CD4-positive, alpha-beta T cell treated with Interleukin-12 subunit alpha and Interleukin-12 subunit beta, for 1 hour (primary cell): ENCODE data around the gene MROH2A.
"Not testable (repeated sequence)": the region's sequence is repeated elsewhere in the genome, so short reads cannot be mapped to it uniquely, and the experiment has no call there.

ENCODE experiments used
- DNase-seq: peaks from one replicate; pipeline ENCODE4 v3.0.0-alpha.2; 2020

The MROH2A gene, protein sequence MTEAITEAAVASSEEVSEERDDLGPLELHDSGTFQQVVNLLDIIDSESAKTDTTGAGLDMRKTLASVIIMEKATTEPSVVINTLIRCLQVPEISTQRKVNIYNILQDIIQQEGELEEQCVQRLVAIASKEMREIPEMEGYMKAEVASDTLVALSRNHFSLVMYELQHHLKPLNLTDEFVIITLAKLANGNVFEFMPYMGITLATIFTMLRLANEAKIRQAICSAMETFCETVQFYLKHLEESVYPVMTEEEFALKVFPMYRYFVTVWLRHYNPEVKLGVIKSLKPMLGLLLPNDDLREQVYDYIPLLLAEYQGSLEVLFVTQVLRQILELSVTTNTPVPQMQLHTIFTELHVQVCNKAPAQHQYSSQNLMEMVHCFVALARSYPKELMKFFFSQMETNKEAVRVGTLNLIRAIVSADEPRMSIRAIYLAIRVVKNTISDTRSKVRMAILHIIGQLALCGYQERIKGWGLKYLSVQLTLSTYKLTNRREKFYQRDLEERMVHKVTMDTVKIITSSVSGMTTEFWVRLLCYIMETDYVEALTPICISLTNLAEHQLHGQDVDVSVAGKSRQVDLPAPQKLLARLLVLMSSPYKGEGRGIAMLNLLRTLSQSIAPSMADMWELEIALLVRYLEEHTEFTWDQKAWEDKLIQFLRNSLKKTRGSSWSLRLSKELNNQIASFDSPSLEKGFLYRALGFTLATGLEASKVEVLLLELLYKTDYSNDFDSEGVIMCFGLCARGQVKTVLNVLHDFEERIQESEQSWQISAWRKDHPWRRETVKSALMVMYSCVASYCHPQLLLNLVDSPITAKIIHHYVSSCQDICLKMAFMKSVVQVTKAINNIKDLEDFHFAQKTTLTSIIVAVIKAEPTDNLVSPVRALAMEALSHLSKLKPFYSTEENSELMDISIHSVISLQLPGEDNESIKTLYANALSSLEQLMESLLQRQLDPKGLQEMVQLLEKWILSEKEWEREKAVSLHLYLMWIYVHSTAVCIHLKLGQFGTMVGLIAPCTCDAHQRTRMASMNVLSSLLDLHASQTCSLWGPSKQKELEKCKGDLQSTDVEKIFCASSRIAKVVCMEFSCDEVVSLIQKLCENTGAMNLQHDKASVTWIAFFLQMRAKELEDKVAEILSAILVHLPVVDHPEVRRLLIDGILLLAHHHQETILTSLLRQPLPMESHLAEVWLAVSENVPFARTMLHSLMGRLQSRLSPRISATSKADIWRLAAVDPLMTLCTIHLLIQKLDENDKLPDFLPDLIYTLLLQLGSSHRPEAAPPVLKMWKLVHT (N-terminal part only)

DNA sequence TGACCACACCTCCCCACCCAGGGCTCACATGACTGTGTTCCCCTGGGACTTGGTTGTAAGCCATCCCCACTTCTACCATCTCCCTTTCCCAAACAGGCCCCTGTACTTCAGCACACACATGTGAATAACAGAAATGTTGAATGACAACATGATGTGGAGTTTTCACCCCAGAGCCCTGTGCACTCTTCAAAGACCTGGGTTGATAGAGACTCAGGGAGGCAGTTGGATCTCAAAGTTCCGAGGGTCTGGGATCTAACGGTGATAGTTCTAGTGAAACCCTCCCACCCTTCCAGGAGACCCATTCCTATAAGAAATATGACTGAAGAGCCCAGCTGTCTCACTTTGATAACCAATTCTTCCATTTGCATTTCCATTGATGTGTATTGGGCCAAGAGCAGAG lies at the start of gene MROH2A:
MROH2A (plus strand) TSS at position 301 of the 400 bp plus-strand sequence. CDS start 1,029 bp downstream, outside the sequence.
- DNase-seq, result no peak

DNA sequence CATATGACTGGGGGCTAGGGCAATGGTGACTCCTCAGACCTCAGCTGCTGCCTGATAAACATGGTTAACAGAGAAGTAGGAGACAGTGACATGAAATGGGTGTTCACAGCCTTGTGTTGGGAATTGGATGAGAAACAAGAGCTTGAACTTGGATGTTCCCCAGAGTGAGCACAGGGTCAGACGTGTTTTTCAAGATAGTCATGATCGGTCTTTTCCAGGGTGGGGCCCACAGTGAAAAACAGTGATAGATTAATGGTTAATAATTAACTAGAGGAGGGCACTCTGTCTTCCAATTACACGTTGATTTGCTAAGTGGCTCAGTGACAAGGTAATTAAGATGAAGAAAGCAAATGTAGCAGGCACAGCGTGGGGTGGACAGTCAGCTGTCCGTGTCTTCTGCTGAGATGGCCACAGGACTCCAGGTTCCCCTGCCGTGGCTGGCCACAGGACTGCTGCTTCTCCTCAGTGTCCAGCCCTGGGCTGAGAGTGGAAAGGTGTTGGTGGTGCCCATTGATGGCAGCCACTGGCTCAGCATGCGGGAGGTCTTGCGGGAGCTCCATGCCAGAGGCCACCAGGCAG lies 49.3 kb upstream of the MROH2A start, which contains the start of gene UGT1A3:
UGT1A3 (plus strand) TSS at position 320 of the 579 bp plus-strand sequence; CDS start at position 405, 85 bp downstream.
- DNase-seq, result no peak

DNA sequence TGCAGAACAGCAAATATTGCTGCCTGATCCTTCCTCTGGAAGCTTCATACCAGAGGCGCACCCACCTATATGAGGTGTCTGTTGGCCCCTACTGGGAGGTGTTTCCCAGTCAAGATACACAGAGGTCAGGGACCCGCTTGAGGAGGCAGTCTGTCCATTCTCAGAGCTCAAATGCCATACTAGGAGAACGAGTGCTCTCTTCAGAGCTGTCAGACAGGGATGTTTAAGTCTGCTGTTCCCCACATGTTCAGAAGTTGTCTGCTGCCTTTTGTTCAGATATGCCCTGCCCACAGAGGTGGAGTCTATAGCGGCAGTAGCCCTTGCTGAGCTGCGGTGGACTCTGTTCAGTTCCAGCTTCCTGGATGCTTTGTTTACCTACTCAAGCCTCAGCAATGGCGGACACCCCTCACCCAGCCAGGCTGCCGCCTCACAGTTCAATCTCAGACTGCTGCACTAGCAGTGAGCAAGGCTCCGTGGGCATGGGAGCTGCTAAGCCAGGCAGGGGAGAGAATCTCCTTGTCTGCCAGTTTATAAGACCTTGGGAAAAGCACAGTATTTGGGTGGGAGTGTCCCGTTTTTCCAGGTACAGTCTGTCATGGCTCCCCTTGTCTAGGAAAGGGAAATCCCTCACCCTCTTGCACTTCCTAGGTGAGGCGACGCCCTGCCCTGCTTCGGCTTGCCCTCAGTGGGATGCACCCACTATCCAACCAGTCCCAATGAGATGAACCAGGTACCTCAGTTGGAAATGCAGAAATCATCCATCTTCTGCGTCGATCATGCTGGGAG lies 41.1 kb upstream of the MROH2A start:
- not testable (repeated sequence) for DNase-seq

DNA sequence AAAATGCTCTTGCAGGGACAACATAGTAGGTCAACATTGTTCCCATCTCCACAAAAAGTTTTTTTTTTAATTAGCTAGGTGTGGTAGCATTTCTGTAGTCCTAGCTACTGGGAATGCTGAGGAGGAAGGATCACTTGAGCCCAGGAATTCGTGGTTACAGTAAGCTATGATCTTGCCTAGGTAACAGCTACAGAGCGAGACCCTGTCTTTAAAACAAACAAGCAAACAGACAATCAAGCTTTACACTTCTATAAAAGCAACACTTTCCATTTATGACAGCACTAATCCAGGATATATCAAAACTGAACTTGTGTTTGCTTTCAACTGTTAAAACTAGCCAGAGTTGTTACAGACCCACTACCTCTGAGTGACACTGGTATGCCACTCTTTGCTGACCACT lies 37.3 kb upstream of the MROH2A start:
- DNase-seq, result no peak

DNA sequence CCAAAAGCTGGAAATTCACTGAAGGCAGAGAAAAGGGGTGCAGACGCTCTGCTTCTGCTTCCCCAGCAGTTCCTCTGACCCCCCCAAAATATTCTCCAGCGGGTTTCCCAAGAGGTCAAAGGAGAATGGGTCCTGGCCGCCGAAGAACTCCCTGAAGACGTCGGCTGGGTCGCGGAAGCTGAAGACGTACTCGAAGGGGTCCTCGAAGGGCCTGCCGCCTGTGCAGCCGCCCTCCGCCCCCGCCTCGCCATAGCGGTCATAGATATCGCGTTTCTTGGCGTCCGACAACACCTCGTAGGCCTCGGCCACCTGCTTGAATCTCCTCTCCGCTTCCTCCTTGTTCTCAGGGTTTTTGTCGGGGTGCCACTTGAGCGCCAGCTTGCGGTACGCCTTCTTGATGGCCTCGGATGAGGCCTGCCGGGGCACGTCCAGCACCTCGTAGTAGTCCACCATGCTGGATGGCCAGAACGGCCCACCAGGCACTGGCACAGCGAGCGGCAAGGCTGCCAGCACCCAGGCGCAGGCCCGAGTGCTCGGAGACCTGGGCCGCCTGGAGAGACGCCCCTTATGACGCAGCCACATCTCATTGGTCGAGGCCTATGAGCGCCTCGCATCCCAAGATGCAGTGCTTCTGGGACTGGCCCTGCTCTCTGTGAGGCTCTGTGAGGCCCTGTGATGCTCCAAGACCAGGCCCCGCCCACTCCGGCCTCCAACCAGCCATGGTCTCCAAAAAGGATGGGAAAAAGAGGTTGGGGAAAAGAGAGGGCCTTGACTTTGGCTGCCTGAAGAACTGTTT lies 34.5 kb upstream of the MROH2A start:
- no peak for DNase-seq

DNA sequence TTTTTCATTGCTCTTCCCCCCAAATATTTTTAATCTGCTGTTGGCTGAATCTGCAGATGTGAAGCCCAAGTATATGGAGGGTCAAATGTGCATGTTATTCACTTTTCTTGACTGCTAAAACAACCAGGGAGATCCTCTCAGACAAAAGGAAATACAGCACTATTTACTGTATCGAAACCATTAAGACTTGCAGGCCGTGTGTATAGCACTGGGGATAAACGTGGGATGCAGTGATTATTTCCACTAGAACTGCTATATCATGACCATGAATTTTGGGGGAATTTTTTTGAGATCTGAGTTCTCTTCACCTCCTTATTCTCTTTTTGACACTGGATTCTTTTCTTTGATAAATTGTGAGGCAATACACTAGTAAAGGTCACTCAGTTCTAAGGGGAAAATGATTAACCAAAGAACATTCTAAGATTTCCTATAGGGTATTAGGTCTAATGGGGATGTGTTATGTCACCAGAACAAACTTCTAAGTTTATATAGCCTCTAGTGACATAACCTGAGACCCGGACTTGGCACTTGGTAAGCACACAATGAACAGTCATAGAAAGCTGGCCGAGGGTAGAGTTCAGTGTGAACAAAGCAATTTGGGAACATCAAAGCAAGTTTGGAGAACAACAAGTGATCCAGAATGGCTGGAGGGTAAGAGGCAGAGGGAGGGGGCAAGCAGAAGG lies 32.9 kb upstream of the MROH2A start:
- no peak for DNase-seq

DNA sequence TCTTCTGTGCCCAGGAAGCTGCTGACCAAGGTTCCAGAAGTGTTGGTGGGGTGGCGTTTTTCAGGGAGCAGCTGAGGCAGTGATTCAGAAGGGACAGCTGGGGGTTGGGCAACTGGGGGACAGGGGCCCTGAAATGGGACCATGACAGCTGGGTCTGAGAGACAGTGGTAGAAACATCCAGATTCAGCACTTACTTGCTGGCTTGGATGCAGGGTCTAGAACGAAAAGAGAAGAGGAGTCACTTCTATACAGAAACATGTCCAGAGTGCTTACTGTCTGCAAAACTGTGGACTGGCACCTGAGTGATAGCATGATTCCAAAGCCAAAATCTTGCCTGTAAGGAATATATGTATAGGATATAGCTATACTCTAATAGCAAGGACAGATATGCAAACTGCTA lies 32.3 kb upstream of the MROH2A start:
- DNase-seq, result not testable (repeated sequence)

DNA sequence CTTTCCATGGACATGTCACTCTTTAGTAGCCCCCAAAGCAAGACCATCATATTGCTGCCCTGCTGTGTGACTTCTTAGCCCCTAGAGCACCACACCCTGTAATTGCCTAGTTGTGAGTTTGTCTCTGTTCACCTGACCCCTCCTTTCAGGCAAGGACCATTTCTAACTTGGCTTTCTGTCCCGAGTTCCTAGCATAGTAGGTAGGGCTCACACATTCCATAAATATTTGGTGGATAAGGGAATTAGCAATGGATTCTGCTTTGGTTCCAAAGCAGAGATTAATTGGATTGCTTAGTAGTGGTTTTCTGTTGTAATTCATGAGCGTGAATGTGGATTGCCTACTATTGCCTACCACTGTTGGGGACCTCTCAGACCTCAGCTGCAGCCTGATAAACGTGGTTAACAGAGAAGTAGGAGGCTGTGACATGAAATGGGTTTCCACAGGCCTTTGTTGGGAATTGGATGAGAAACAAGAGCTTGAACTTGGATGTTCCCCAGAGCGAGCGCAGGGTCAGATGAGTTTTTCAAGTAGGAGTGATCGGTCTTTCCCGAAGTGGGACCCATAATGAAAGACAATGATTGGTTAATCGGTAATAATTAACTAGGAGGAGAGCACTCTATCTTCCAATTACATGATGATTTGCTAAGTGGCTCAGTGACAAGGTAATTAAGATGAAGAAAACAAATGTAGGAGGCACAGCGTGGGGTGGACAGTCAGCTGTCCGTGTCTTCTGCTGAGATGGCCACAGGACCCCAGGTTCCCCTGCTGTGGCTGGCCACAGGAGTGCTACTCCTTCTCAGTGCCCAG lies 31.5 kb upstream of the MROH2A start:
- no peak for DNase-seq

DNA sequence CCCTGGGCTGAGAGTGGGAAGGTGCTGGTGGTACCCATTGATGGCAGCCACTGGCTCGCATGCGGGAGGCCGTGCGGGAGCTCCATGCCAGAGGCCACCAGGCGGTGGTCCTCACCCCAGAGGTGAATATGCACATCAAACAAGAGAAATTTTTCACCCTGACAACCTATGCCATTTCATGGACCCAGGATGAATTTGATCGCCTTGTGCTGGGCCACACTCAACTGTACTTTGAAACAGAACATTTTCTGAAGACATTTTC lies 30.9 kb upstream of the MROH2A start:
- no peak for DNase-seq

DNA sequence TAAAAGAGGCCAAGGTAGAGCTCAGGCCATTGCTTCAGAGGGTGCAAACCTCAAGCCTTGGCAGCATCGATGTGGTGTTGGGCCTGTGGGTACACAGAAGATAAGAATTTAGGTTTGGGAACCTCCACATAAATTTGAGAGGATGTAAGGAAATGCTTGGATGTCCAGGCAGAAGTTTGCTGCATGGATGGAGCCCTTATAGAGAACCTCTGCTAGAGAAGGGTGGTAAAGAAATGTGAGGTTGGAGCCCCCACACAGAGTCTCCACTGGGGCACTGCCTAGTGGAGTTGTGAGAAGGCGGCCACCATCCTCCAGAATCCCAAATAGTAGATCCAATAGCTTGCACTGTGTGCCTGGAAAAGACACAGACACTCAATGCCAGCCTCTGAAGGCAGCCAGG lies 27.4 kb upstream of the MROH2A start:
- DNase-seq, result not testable (repeated sequence)

DNA sequence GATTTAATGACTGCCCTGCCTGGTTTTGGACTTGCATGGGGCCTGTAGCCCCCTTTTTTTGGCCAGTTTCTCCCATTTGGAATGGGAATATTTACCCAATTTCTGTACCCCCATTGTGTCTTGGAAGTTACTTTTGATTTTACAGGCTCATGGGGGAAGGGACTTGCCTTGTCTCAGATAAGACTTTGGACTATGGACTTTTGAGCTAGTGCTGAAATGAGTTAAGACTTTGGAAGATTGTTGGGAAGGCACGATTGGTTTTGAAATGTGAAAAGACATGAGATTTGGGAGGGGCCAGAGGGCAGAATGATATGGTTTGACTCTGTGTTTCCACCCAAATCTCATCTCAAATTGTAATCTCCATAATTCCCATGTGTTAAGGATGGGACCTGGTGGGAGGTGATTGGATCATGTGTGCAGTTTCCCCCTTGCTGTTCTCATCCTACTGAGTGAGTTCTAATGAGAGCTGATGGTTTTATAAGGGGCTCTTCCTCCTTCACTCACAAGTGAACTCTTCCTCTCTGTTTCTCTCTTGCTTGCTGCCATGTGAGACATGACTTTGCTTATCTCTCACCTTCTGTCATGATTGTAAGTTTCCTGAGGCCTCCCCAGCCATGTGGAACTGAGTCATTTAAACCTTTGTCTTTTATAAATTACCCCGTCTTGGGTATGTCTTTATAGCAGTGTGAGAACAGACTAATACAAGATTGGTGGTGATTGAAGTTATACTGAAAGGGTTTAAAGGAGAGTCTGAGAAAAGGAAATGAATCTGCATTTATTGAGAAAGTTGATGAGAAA lies 26.7 kb upstream of the MROH2A start:
- DNase-seq, result not testable (repeated sequence)

DNA sequence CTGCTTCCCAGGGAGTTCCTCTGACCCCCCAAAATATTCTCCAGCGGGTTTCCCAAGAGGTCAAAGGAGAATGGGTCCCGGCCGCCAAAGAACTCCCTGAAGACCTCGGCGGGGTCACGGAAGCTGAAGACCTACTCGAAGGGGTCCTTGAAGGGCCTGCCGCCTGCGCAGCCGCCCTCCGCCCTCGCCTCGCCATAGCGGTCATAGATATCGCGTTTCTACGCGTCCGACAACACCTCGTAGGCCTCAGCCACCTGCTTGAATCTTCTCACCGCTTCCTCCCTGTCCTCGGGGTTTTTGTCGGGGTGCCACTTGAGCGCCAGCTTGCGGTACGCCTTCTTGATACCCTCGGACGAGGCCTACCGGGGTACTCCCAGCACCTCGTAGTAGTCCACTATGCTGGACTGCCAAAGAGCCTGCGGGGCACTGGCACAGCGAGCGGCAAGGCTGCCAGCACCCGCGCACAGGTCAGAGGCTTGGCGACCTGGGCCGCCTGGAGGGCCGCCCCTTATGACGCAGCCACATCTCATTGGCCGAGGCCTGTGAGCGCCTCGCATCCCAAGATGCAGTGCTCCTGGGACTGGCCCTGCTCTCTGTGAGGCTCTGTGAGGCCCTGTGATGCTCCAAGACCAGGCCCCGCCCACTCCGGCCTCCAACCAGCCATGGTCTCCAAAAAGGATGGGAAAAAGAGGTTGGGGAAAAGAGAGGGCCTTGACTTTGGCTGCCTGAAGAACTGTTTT lies 23.1 kb upstream of the MROH2A start:
- DNase-seq, result no peak

DNA sequence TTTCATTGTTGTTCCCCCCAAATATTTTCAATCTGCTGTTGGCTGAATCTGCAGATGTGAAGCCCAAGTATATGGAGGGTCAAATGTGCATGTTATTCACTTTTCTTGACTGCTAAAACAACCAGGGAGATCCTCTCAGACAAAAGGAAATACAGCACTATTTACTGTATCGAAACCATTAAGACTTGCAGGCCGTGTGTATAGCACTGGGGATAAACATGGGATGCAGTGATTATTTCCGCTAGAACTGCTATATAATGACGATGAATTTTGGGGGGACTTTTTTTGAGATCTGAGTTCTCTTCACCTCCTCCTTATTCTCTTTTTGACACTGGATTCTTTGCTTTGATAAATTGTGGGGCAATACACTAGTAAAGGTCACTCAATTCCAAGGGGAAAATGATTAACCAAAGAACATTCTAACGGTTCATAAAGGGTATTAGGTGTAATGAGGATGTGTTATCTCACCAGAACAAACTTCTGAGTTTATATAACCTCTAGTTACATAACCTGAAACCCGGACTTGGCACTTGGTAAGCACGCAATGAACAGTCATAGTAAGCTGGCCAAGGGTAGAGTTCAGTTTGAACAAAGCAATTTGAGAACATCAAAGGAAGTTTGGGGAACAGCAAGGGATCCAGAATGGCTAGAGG lies 21.6 kb upstream of the MROH2A start:
- no peak for DNase-seq

DNA sequence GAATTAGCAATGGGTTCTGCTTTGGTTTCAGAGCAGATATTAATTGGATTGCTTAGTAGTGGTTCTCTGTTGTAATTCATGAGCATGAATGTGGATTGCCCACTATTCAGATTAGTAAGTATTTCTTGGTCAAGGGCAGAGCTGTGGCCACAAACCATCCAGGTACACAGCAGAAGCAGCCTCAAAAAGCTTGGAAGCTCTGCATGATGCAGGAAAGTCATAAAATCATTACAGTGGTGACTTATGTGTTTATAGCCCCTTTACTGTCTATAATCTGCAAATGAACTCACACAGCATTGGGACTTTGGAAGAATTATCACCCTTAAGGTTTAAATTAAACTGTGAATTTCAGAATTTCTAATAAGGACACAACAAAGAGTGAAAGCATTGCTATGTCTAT lies 20.0 kb upstream of the MROH2A start:
- no peak for DNase-seq

DNA sequence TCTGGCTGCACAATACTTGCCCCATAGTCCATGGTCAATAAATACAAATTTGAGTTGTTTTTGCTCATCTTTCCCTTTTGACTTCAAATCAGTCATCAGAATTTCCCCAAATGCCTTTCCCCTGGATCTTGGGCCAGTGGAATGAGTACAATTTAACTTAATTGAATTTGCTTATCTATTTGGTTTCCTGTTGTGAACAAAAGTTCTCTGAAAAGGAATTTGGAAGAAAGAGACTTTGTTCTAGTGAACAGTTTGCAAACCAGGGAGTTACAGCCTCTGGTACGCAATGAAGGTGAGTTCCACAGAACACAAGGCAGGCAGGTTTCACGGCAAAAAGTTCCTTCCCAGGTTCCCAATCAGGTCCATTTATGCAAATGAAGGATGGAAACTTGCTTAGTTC lies 19.3 kb upstream of the MROH2A start:
- DNase-seq, result no peak

DNA sequence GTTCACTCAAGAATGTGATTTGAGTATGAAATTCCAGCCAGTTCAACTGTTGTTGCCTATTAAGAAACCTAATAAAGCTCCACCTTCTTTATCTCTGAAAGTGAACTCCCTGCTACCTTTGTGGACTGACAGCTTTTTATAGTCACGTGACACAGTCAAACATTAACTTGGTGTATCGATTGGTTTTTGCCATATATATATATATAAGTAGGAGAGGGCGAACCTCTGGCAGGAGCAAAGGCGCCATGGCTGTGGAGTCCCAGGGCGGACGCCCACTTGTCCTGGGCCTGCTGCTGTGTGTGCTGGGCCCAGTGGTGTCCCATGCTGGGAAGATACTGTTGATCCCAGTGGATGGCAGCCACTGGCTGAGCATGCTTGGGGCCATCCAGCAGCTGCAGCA lies 18.1 kb upstream of the MROH2A start, which contains the start of gene UGT1A1:
UGT1A1 (plus strand) TSS at position 228 of the 400 bp plus-strand sequence; CDS start at position 246, 18 bp downstream.
- no peak for DNase-seq

DNA sequence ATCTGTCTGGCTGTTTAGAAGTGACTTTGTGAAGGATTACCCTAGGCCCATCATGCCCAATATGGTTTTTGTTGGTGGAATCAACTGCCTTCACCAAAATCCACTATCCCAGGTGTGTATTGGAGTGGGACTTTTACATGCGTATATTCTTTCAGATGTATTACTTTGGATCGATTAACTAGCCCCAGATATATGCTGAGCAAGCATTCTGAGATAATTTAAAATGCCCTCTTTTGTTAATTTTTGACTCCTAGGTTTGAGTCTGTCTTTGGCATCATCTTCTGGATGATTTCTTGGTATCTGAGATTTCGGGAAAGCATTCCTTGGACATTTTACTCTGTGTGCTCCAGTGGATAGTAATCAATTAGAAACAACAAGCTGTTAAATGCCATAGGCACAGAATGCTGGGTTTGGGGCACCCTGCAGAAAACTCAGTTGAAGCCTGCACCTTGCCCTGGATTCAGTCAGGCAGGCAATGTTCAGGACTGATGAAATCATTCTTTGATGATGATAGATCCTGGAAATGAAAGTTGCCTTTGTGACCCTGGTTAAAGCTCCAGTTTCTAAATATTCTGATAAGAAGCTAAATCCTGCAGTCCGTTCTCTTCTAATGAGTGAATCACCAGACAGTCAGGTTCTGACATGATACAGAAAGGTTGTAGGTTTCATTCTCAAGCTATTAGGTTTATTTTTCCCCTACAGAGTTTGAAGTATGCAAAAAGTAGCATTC lies 16.9 kb upstream of the MROH2A start:
- no peak for DNase-seq
